Fibroblast of skin of right biceps (primary cell): ENCODE data around the gene RHOD.

Experiments
- DNase-seq: peaks from one replicate; pipeline ENCODE4 v3.0.0-alpha.2; 2013

Gene RHOD

DNA sequence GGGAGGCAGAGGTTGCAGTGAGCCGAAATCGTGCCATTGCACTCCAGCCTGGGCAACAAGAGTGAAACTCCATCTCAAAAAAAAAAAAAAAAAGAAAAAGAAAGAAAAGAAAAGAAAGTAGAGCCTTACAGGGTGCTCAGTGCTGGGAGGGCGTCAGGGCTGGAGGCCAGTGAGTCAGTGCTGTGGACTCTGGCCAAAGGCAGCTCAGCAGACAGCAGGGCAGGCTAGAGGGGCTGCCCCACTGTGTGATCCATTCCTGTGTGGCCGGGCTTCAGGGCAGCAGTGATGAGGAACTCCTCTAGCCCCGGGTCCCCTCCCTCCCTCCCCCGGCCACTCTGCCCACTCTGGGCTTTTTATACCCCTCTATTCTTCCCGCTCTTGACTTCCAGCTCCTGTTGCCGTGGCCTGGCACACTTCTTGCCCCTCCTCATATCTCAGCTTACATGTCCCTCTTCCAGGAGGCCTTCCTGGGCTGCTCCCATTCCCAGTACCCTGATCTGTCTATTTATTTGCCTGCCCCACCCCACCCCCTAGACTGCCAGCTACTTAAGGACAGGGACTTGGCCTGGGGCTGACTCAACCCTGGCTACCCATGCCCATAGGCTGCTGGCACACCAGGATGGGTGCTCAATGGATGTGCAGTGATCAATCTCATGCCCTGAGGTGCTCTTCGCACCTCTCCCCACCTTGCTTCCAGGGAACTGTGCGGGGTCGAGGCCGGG is 23.7 kb upstream of the RHOD start:
- peak; percentile 88 for DNase-seq

DNA sequence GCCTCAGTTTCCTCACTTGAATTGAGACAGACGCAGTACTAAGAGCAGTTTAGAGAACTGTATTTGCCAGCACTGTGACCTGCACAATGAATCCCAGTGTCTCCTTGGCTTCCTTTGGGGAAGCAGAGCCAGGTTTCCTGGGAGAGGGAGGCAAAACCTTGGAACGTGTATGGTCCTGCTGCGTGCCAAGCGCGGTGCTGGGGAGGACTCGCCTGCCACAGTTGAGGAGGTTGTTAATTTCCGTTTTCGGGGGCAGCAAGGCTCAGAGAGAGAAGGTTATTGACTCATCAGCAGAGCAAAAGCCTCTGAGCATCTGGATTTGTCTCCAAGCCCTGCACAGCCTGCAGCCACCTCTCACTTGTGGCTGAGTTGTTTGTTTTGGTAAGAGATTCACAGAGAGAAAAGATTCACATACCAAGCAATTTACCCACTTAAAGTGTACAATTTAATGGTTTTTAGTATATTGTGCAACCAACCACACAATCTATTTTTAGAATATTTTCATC is 22.9 kb upstream of the RHOD start:
- DNase-seq: peak; percentile 98

DNA sequence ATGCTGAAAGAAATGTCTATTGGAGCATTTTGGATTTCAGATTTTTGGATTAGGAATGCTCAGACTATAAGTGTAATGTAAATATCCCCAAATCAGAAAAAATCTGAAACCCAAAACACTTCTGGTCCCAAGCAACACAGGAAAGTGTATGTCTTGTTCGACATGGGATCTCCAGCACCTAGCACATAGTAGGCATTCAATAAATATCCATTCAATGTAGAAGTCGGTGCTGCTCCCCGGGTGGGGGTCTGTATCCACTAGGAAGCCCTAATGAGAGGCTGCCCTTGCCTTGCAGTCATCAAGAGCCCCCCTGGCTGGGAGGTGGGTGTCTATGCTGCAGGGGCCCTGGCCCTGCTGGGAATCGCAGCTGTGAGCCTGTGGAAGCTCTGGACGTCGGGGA is 22.3 kb upstream of the RHOD start:
- DNase-seq: no peak

DNA sequence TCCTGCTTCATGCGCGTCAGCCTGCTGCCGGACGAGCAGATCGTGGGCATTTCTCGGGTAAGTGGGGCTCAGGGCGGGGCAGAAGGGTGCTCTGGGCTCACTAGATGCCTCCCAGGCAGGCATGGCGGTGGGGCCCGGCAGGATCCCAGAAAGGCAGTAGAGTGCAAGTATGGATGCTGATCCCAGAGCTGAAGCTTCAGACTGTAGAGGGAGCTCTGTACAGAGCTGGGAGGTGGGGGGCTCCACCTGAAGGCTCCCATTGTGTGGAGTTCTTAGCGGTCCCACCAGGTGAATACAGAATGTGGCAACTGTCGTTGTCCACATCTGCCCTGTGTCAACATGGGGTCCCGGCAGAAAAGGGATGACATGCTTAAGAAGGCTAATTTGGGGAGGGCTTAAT is 16.5 kb upstream of the RHOD start:
- DNase-seq: no peak

DNA sequence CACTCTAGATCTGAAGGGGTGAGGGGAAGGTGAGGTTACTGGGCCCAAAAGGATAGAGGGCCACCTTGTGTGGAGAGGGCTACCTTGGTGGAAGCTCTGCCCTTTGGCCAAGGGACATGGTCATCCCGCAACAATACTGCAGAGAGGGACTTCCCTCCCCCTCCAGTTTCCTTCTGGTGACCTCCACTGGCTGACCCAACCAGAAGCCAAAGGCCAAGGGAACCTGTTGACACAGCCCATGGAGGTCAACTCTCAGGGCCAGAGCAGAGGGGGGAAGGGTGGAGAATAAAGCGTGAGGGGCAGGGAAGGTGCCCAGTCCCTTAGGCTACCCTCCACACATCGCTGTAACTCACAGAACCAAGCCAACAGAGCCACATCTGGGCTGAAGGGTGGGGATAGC is 15.0 kb upstream of the RHOD start:
- no peak for DNase-seq

DNA sequence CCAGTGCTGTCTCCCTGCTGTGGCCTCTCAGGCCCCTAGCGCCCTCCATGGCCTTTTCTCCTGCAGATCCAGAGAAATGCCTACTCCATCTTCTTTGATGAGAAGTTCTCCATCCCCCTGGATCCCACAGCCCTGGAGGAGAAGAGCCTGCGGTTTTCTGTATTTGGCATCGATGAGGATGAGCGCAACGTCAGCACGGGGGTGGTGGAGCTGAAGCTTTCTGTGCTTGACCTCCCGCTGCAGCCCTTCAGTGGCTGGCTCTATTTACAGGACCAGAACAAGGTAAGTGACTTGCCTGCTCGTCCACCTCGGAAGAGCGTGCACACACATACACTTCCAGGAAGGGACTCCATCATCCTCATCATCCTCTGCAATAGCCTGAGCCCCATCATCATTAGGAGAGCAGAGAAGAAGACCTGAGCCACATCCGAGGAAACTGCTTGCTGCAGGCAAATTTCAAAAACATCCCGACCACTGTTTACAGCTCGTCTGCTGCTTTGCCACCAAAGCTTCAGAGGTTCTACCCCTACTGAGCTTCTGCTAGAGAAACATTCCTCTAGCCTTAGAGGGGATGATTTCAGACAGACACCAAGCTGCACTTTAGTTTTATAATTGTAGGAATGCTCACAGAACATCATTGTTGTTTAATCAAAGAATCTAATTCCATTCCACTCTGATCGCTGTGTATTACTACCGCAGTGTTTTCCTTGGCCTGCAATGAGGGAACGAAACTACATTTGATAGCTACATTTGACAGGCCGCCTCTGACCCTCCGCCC is 12.9 kb upstream of the RHOD start:
- peak; percentile 35 for DNase-seq

DNA sequence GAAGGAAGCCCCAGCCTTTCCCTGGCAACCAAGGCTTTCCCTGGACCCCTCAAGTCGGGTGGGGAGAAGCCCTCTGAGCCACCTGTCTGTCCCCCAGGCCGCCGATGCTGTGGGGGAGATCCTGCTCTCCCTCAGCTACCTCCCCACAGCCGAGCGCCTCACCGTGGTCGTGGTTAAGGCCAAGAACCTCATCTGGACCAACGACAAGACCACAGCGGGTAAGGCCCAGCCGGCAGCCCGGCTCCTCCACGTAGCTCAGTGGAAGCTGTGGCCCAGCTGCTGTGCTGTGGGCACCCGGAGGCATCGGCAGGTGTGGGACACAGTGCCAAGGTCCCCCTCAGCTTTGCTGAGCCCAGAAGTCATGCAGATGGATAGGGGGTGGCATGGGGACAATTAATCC is 12.2 kb upstream of the RHOD start:
- no peak for DNase-seq

DNA sequence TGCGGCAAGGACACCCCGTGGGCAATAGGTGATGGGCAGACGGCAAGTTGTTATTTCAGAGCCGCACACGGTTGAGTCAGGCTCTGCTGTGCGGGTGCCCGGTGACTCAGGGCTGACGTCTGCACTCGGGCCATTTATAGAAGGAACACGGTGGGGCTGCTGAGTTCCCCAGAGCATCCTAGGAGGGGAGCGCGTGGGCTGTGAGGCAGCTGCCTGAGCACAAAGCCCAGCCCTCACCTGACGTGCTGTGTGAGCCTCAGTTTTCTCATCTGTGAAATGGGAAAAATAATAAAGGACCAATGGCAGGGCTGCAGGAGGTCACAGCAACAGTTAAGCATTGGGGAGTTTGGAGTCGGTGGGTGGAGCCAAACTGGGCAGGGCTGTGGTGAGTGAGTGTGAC is 11.3 kb upstream of the RHOD start:
- DNase-seq: peak; percentile 84

DNA sequence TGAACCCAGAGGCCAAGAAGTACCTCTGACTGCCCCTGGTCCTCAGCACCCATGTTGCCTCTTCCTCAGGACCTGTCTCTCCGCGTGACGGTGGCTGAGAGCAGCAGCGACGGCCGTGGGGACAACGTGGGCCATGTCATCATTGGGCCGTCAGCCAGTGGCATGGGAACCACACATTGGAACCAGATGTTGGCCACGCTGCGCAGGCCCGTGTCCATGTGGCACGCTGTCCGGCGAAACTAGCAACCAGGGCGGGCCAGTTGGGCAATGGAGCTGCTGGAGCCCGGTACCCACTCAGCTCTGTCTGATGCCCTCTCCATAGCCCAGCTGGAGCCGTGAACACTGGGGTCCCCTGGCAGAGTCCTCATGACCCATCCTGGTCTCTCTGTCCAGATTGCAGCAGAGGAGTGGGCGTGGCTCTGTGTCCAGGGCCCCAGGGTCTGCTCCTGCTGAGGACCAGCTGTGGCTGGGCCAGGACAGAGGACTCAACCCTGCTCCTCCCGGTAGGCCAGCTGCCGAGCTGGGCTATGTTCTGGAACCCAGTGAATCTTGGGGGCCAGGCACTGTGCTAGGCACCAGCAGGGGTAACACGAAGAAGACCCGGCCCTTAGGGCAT is 8.0 kb upstream of the RHOD start:
- no peak for DNase-seq

DNA sequence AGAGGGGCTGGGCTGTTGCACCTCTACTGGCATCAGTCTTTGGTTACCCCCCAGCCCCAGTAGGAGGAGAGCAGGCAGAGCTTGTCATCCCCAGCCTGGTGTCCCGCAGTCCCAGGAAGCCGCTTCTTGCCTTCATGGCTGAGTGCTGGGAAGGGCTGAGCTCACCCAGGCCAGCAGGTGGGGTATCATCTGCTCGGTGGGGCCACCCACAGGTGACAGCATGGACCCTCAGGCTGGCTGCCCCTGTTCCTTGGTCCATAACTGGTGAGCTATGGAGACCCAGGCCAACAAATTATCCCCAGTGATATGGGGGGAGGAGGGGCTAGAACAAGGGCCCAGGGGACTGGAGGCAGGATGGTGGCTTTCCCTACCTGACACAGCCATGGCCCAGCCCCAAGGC is 6.5 kb upstream of the RHOD start:
- DNase-seq: no peak

DNA sequence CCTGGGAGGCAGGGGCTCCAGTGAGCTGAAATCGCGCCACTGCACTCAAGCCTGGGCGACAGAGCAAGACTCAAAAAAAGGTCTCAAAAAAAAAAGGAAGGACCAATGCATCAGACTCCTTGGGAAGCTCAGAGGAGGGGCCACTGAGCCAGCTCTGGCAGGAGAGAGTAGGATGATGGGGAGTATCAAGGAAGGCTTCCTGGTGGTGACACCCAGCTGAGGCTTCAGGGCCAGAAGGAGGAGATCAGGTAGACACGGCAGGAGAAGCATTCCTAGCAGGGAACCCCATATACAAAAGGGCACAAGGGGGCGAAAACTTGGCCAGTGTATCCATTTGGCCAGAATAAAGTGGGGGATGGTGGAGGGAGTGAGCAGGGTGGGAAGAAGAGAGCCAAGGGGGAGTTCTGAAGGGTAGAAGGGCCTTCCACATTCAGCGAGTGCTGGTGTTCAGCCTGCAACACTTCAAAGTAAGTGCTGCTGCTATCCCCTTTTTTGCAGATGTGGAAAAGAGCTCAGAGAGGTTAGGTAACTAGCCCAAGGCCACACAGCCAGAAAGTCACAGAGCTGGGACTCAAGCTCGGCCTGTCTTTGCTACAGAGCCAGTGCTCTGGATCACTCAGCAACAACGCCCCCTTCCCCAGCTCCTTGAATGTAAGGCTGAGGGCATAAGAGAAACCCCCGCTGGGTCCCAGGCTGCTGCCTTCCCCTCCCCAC is 5.3 kb upstream of the RHOD start:
- DNase-seq: no peak

DNA sequence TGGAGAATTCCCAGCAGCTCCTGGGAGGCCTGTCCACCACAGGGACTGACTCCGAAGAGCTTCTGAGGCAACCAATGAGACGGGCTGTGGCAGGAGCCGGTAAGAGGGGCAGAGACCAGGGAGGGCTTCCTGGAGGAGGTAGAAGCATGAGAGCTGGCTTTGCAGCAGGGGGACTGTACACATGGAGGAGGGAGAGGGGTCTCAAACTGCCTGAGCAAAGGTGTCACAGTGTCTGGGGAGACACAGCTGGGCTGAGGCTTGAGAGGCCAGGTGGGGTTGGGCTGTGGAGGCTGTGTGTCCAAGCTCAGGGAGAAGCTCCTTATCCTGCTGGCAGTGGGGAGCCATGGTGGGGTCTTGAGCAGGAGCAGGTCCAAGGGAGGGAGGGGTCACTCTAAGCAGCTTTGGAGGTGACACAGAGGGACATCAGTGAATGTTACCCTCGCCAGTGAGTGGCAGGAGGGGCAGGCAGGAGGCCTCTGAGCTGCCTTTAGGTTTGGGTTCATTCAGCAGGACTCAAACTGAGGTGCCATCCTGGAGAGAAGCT is 4.6 kb upstream of the RHOD start:
- DNase-seq: no peak

DNA sequence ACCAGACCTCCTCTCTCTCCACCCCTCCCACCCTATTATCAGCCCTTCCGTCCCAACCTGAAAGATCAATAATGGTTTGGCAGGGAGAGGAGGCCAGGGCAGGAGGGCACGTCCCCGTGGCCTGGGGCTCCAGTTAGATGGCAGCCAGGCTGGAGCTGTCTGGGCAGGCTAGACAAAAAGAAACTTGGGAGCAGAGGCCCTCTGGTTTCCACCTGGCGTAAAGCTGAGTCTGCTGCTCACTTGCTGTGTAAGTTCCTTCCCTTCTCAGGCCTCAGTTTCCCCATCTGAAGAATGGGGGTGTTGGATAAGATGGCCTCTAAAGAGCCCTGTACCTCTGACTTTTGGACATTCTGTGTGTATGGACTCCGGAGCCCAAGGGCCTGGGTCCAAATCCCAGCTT is 3.8 kb upstream of the RHOD start:
- no peak for DNase-seq

DNA sequence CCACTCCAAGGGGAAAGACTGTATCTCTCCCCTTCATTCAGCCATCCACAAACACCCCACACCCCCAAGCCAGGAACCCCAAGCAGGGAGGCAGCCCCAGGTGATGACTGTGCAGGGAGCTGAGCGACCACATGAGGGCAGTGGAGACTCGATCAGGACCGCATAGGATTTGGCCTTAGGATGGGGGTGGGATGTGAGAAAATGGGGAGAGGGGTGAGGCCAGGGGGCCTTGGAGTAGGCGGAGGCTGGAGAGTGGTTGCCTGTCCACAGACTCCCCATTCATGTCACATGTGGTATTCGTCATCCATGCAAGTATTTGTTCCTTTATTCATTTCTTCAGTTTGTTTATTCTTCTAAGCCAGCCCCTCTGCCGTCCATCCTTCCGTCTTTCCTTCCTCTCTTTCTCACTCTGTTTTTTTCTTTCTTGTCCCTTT is 2.7 kb upstream of the RHOD start:
- DNase-seq: peak; percentile 45

DNA sequence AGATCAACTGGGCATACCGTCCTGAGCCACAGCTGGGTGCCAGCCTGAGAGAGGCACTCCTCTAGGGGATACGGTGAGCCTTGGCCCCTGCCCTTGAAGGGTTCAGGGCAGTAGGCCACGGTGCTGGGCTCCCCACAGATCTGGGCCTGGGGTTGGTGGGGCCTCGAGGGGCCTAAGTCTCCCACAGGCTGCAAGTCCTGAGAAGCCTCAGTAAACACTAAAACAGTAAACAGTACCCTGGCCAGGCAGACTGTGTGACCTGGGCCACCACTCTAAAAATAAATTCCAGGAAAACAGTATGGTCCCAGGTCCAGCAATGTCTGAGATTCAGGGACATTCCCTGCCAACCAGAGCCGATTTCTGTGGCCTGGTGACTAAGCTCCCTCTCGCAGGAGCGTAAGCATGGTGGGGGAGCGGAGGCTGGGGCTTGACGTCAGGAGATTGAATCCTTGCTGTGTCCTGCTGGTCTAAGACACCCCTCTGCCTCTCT is 2.3 kb upstream of the RHOD start:
- DNase-seq: peak; percentile 75

DNA sequence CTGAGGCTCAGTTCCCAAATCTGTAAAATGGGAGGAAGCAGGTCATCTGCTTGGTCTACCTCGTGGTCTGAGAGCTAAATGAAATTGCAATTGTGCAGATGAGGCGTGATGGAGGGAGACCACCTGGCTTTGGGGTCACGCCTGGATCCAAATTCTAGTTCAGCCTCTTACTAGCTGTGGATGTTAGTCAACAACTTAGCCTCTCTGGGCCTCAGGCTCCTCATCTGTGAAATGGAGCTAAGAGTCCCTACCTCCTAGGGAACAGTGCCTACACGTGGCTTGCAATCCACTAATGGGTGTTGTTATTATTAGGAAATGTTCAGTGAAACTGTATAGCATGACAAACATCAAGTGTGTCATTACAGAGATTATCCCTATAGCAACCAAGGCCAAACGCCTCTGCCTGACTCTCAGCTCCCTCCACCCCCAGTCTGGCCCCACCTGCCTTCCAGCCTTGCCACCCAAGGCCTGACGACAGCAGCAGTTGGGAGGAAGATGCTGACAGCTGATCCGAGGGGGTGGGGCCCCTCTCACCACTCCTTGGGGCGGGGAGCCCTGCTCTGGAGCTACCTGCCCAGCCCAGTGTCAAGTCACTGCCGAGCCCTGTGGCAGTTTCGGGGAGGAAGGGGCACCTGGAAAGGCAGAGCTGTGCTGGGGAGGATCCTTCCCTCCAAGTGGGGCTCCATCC is 1.7 kb upstream of the RHOD start:
- peak; percentile 73 for DNase-seq

DNA sequence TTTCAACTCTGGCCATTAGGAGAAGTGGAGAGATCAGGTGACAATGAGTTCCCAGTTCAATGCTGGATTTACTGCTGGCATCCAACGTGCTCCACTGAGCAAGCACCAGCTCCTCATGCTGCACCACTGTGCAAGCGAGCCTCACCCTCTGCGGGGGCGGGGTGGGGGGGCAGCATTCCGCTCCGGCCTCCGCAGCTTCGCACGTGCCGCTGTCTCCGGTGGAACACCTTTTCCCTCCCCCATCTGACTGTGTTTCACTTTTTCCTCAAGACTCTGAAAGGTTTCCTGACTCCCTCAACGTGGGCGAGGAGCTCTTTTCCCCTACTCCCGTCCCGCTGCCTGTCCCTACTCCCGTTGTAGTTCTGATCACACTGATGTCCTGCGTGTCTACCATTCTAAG is 835 bp upstream of the RHOD start:
- DNase-seq: peak; percentile 9

DNA sequence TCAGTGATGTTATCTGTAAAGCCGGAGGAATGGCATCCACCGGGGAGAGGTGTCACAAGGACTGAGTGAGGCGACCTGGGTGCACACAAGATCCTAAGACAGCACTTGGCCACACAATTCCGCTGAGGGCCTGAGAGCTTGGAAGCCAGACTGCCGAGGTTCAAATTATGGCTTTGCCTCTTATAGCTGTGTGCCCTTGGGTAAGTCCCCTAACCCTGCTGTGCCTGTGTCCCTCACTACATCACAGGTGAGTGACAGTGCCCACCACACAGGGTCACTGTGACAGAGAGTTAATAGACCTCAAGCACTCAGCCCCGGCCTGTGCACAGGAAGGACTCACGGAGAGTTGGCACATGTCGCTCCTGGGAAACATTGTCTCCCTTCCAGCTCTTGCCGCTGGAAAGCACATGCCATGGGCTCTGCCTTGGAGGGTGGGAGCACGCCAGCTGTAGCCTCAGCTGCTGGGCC is 592 bp downstream of the RHOD start:
- peak; percentile 8 for DNase-seq

DNA sequence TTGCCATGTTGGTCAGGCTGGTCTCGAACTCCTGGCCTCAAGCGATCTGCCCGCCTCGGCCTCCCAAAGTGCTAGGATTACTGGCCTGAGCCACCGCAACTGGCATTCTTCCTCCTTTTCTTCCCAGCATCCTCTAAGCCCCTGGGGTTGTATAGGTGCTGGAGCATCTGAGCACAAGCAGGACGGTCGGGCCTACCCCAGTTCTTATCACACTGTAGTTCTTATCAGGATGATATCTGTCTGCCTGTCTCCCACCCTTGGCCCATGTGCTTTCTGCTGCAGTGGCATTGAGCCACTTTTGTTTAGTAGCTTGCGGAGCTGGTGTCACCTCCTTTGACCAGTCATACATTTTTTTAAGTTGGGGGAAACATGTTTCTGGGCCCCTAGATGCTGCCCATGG is 1.9 kb downstream of the RHOD start:
- no peak for DNase-seq

DNA sequence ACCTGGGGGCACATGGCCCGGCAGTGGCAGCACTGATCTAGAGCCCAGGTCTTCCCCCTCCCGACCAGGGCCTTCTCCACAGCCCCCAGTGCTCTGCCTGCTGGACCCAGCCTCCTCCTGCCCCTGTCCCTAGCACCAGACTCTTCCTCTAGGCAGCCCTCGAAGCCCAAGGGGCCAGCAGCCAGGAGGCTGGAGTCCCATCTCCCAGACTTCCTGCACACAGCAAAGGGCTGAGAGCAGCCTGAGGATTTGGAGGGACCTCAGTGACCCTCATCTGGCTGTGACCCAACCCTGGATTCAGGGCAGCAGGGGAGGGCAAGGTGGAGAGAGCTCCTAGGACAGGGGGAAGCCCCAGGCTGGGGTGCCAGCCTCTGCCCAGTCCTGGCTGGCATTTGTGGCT is 3.0 kb downstream of the RHOD start:
- DNase-seq: no peak

DNA sequence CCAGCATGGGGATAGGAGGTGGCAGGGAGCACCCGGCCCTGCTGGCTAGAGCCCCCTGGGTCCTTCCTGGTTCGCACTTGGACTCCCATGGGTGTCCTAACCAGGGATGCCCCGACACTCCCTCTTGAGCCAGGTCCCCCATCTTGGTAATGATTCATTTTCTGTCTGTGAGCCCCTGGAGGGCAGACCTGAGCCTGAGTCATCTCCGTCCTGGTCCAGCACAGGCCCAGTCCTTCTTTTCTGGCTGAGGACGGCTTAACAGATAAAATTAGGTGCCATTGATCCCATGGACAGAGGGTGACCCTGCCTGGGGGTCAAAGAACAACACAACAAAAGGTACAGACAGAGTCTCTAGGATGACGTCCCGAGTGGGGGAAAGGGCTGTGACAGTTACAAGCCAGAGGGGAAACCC is 3.5 kb downstream of the RHOD start:
- DNase-seq: peak; percentile 9
